Bladder microvascular endothelial cell (primary cell): ENCODE measurements around the gene COL18A1. TPM values are rescaled to one million over a fixed set of nuclear protein-coding genes. Genes with fewer than 3 reads are reported as not detected.

Experiments used
- total RNA-seq: library from RNA; depleted of rRNA; stranded (reverse); fragments of >200 nt; gene quantifications from 2 replicates; pipeline ENCODE4 v1.2.3, GENCODE V29; 2014

Gene COL18A1
- 184 and 311 TPM in 2 replicates for total RNA-seq

DNA sequence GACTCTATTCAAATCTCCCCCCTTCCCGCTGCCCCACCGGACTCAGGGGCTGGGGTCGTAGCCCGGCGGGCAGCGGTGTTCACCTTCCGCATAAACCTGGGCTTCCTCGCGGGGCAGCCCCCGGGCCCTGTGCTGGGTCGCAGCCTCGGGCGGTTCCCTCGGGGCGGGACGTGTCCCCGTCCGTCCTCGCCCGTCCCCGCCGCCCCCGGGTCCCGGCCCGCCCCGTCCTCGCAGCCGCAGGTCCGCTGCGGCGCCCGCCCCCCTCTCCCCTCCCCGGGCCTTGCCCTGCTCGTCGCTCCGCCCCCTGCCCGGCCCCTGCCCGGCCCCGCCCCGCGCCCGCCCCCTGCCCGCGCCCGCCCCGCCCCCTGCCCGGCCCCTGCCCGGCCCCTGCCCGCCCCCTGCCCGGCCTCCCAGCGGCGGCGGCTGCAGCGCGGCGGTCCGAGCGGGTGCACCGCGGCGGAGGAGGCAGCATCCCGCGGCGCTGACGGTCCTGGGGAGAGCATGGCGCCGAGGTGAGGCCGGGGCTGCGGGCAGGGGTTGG, at the start of gene COL18A1:
Gene COL18A1 (plus strand): TSS at position 436 of the 541 bp plus-strand sequence. CDS start 66 bp downstream, at position 502.

DNA sequence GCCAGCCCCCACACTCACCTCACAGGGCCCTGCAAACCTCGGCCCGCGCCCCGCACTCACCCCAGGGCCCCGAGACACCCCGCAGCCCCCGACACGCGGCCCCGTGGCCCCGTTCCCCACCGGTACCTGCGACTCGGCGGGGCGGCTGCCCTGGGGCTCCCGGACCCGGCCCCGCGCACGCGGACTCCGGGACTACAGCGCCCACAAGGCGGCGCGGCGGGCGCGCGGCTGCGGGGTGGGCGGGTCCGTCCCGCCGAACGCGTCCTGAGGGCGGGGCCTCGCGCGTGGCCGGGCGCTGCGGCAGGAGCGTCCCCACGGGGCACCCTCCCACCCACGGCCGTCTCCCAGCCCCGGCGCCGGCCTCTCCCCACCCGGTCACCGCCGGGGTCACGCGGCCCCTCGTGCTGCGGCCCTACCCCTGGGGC, 137.3 kb downstream of the COL18A1 start, which contains the start of gene SLC19A1:
Gene SLC19A1 (minus strand): TSS at position 199 of the 425 bp plus-strand sequence. CDS start 4,481 bp downstream, outside the sequence.

Other genes with a start within 250 kb of the COL18A1 start
- 9.9 and 30.8 TPM in 2 replicates for gene POFUT2, start 117.3 kb upstream of the COL18A1 start, total RNA-seq
- 7.8 and 12.5 TPM in 2 replicates for gene SLC19A1, start 137.3 kb downstream of the COL18A1 start, total RNA-seq
- 0.16 and 0.50 TPM in 2 replicates for gene PCBP3, start 238.6 kb downstream of the COL18A1 start, total RNA-seq